GM12878 (cell line): ENCODE measurements around the gene TRIM46. TPM values are rescaled to one million over a fixed set of nuclear protein-coding genes. Genes with fewer than 3 reads are reported as not detected.

Source experiments
- ATAC-seq: fragments of 200-7000 bp; cut with Tn5 transposase; 3 replicates; pipeline ENCODE4 v1.9.1; 2020; ENCODE audit warnings: mild to moderate bottlenecking, moderate library complexity
- BruUV-seq: library from RNA; stranded (reverse); fragments of 400-500 nt; replicated peaks from 2 replicates; lab custom pipeline; 2021; lab: Mats Ljungman, UMichigan
- CTCF ChIA-PET: fragments of 300-600 bp; sonication (Branson Sonifier 250); formaldehyde crosslinking; extraction: SDS; loops from one replicate; lab custom pipeline; 2021; ENCODE audit warnings: inconsistent platforms; lab: Yijun Ruan, JAX
- POLR2A ChIA-PET: fragments of 350-600 bp; formaldehyde crosslinking; extraction: SDS; loops from one replicate; lab custom pipeline; 2021; ENCODE audit warnings: inconsistent platforms; lab: Charles Lee
- RAD21 ChIA-PET: fragments of 300-600 bp; sonication (Branson Sonifier 250); formaldehyde crosslinking; loops from one replicate; lab custom pipeline; 2023; ENCODE audit warnings: antibody characterized with exemption; ENCODE audit not compliant: unreplicated experiment; lab: Charles Lee
- SMC1A ChIA-PET: fragments of 300-600 bp; sonication (Branson Sonifier 250); formaldehyde crosslinking; loops from one replicate; lab custom pipeline; 2023; ENCODE audit not compliant: unreplicated experiment, uncharacterized antibody; lab: Charles Lee
- DNase-seq: peaks from one replicate; pipeline ENCODE4 v3.0.0-alpha.2; 2011; ENCODE audit warnings: low read depth, low spot score
- FAIRE-seq: peaks from 3 replicates; lab custom pipeline; 2011; peaks lifted over from hg19 to GRCh38; lab: Jason Lieb, UNC
- H2AFZ ChIP-seq: 2 replicates; pipeline ENCODE4 v1.6.0; 2011; ENCODE audit warnings: low read depth, low read length, control low read depth; ENCODE audit not compliant: control insufficient read depth
- H3K27ac ChIP-seq: 2 replicates; pipeline ENCODE4 v1.5.1; 2011; ENCODE audit warnings: control low read depth; ENCODE audit not compliant: control insufficient read depth, insufficient read depth
- H3K27me3 ChIP-seq, 2 experiments: replicated peaks in 1 of 2; 2 replicates each; pipeline versions ENCODE4 v1.6.0 to v1.6.1; 2011; ENCODE audit warnings: low read length in 1 of 2; ENCODE audit not compliant: control insufficient read depth in 2 of 2, insufficient read depth in 2 of 2
- H3K36me3 ChIP-seq, 2 experiments: 2 replicates each; pipeline ENCODE4 v1.5.1; 2011; ENCODE audit warnings: low read length in 1 of 2; ENCODE audit not compliant: control insufficient read depth in 2 of 2, insufficient read depth in 2 of 2
- H3K4me1 ChIP-seq: 2 replicates; pipeline ENCODE4 v1.6.1; 2011; ENCODE audit warnings: mild to moderate bottlenecking, low read length, moderate library complexity, mixed read lengths; ENCODE audit not compliant: control insufficient read depth, insufficient read depth
- H3K4me2 ChIP-seq: 2 replicates; pipeline ENCODE4 v1.6.0; 2011; ENCODE audit warnings: control low read depth; ENCODE audit not compliant: control insufficient read depth, insufficient read depth
- H3K4me3 ChIP-seq: fragments of 200-600 bp; sonication (generic); 2 replicates; pipeline ENCODE4 v1.5.1; 2016
- H3K79me2 ChIP-seq: 2 replicates; pipeline ENCODE4 v1.6.0; 2011; ENCODE audit warnings: low read length; ENCODE audit not compliant: control insufficient read depth, insufficient read depth
- H3K9ac ChIP-seq: 2 replicates; pipeline ENCODE4 v1.8.0; 2011; ENCODE audit warnings: low read length, control low read depth, mixed read lengths; ENCODE audit not compliant: control insufficient read depth, insufficient read depth
- H3K9me3 ChIP-seq: replicated peaks from 3 replicates; pipeline ENCODE4 v1.5.1; 2011; ENCODE audit warnings: mild to moderate bottlenecking, low read length; ENCODE audit not compliant: control insufficient read depth, insufficient read depth
- H4K20me1 ChIP-seq: 2 replicates; pipeline ENCODE4 v1.6.0; 2011; ENCODE audit not compliant: control insufficient read depth, insufficient read depth
- ATF2 ChIP-seq: IDR thresholded peaks from 2 replicates; pipeline ENCODE4 v1.6.1; 2012; ENCODE audit warnings: low read length, inconsistent platforms
- BCL11A ChIP-seq: IDR thresholded peaks from 2 replicates; pipeline ENCODE4 v1.6.1; 2011; ENCODE audit warnings: low read depth, low read length
- EP300 ChIP-seq, 2 experiments: fragments of 150-350 bp in 1 of 2; IDR thresholded peaks; 2 replicates each; pipeline ENCODE4 v1.6.1; 2011 to 2012; ENCODE audit warnings: low read depth in 2 of 2, low read length in 2 of 2, borderline replicate concordance in 1 of 2, improper control_type of control experiment in 1 of 2, inconsistent platforms in 1 of 2; ENCODE audit not compliant: control insufficient read depth in 1 of 2
- FOXK2 ChIP-seq: fragments of 450-650 bp; IDR thresholded peaks from 2 replicates; pipeline ENCODE4 v1.6.1; 2017; ENCODE audit warnings: mild to moderate bottlenecking, moderate library complexity
- HDAC6 ChIP-seq: fragments of 200-600 bp; sonication (generic); IDR thresholded peaks from one replicate; pipeline ENCODE4 v1.8.0; 2017; ENCODE audit warnings: antibody characterized with exemption; ENCODE audit not compliant: unreplicated experiment
- JUNB ChIP-seq: IDR thresholded peaks from 2 replicates; pipeline ENCODE4 v1.6.1; 2016; ENCODE audit warnings: antibody characterized with exemption, mild to moderate bottlenecking
- MAX ChIP-seq: IDR thresholded peaks from 2 replicates; pipeline ENCODE4 v1.6.1; 2012; ENCODE audit warnings: low read depth, low read length, improper control_type of control experiment
- POLR2AphosphoS5 ChIP-seq: IDR thresholded peaks from 2 replicates; pipeline ENCODE4 v1.6.1; 2011; ENCODE audit warnings: mild to moderate bottlenecking, low read length, inconsistent platforms
- POU2F2 ChIP-seq: IDR thresholded peaks from 3 replicates; pipeline ENCODE4 v1.6.1; 2011; ENCODE audit warnings: low read depth, mild to moderate bottlenecking, low read length, borderline replicate concordance
- RAD21 ChIP-seq: IDR thresholded peaks from 2 replicates; pipeline ENCODE4 v1.6.1; 2011; ENCODE audit warnings: mild to moderate bottlenecking, low read depth, low read length, moderate library complexity; ENCODE audit not compliant: insufficient read depth
- SREBF2 ChIP-seq: IDR thresholded peaks from 2 replicates; pipeline ENCODE4 v1.6.1; 2012; ENCODE audit warnings: mild to moderate bottlenecking, low read length
- SUPT20H ChIP-seq: IDR thresholded peaks from 2 replicates; pipeline ENCODE4 v1.6.1; 2011; ENCODE audit warnings: low read depth, mild to moderate bottlenecking, low read length, moderate library complexity, borderline replicate concordance; ENCODE audit not compliant: control insufficient read depth
- ZNF274 ChIP-seq: IDR thresholded peaks from one replicate; pipeline ENCODE4 v1.8.0; 2011; ENCODE audit not compliant: insufficient read length, insufficient read depth
- ZNF622 ChIP-seq: fragments of 450-650 bp; IDR thresholded peaks from 2 replicates; pipeline ENCODE4 v1.6.1; 2017; ENCODE audit warnings: mild to moderate bottlenecking, inconsistent platforms
- WGBS: methylation state at CpG from one replicate; pipeline ENCODE4 v1.1.6; 2016; ENCODE audit warnings: low lambda C conversion rate; ENCODE audit not compliant: insufficient replicate concordance, insufficient coverage; ENCODE audit errors: missing lambda C conversion rate; 5-methylcytosine and 5-hydroxymethylcytosine counted together
- in situ Hi-C: fragments of 300-500 bp; cut with MboI; formaldehyde crosslinking; loops from 9 replicates; pipeline ENCODE4 v1.14.3; 2018; ENCODE audit warnings: mixed read lengths
- intact Hi-C: fragments of 100-400 bp; cut with micrococcal nuclease; formaldehyde crosslinking; loops from one replicate; pipeline ENCODE4 v1.14.2; 2022; ENCODE audit not compliant: unreplicated experiment
- polyA plus RNA-seq, 11 experiments: library from polyadenylated mRNA; depleted of rRNA in 4 of 11; unstranded in 6 of 11; stranded (reverse) in 5 of 11; fragments of >200 nt; fragmentation: Nextera tagmentation in 4 of 11; fragmentation: Illumina TruSeq in 1 of 11; extraction: Ambion mirVana in 4 of 11; extraction: Trizol in 1 of 11; gene quantifications; 1 replicate in 1 of 11; 2 replicates in 10 of 11; pipeline versions ENCODE4 v1.2.1 to v1.2.3, GENCODE V29; 2011 to 2016; ENCODE audit warnings: inconsistent platforms in 2 of 11, missing spikeins in 2 of 11, low read depth in 1 of 11
- total RNA-seq, 4 experiments: library from RNA; depleted of rRNA in 3 of 4; stranded (reverse); fragments of >200 nt in 3 of 4; fragmentation: Illumina TruSeq in 1 of 4; extraction: Trizol in 1 of 4; gene quantifications; 2 replicates each; pipeline versions ENCODE4 v1.2.1 to v1.2.3, GENCODE V29; 2013 to 2021

TRIM46 gene
- total and polyA plus RNA-seq, 10 of the 15 experiments (the other 5 are each of a cell fraction or from before 2014, with no cell fraction given) = 0.08 to 3.1 (median 0.97) TPM

GRCh38 chr1:155179112-155180031 lies 5.7 kb downstream of the TRIM46 start:
- H3K36me3 ChIP-seq = no peaks in the 10 kb centered on the region
- ChIA-PET RAD21 (no interaction called here), POLR2A (no interaction called here), CTCF (interaction anchor here (0.6 to 9.7 kb wide), 5 partner anchors 12 to 295 kb away, joined by 3 to 244 read pairs (median 4); partner anchors contain the start of gene THBS3), SMC1A (no interaction called here)
- H3K9ac ChIP-seq = no peak overlapping the region
- no peaks in the 10 kb centered on the region for H3K9me3 ChIP-seq
- peaks cover 13% of the 10 kb centered on the region for H3K4me1 ChIP-seq
- ATAC-seq (no peak), DNase-seq (no peak), FAIRE-seq (no peak)
- no peaks in the 10 kb centered on the region for H3K27me3 ChIP-seq
- no TSS peak for BruUV-seq
- no peak for TF ChIP-seq RAD21
- no peaks in the 10 kb centered on the region for H4K20me1 ChIP-seq
- WGBS = 78% methylated on average over 31 of the region's 31 CpGs
- in situ Hi-C loops = no loop called here
- H3K27ac ChIP-seq = no peak overlapping the region
- no peak overlapping the region for H3K4me3 ChIP-seq
- no peak overlapping the region for H3K4me2 ChIP-seq
- H3K79me2 ChIP-seq = no peaks in the 10 kb centered on the region
- intact Hi-C loops = no loop called here
- H2AFZ ChIP-seq = no peak overlapping the region

- intact Hi-C loops = no loop called here
- POLR2A ChIA-PET = interaction anchor here (0.9 kb wide), 1 partner anchor 12 kb away, joined by 4 read pairs; no protein-coding TSS in a partner anchor
- H3K27me3 ChIP-seq = no peaks in the 10 kb centered on the region
- no peak overlapping the region for H3K27ac ChIP-seq
- no peaks in the 10 kb centered on the region for H3K36me3 ChIP-seq
- in situ Hi-C loops = no loop called here
- H3K4me2 ChIP-seq = no peak overlapping the region
- H2AFZ ChIP-seq = no peak overlapping the region
- no peaks in the 10 kb centered on the region for H4K20me1 ChIP-seq
- no peak overlapping the region for H3K9ac ChIP-seq
- SMC1A ChIA-PET = no interaction called here
- CTCF ChIA-PET = interaction anchor here (1.4 to 9.7 kb wide), 4 partner anchors 9 to 69 kb away, joined by 3 to 244 read pairs (median 5); partner anchors contain the start of genes KRTCAP2 and THBS3
- RAD21 ChIA-PET = interaction anchor here (1.6 kb wide), 1 partner anchor 12 kb away, joined by 4 read pairs; no protein-coding TSS in a partner anchor
- DNase-seq (no peak), ATAC-seq (no peak), FAIRE-seq (no peak)
- no peaks in the 10 kb centered on the region for H3K9me3 ChIP-seq
- no peaks in the 10 kb centered on the region for H3K79me2 ChIP-seq
- no TSS peak for BruUV-seq
- 73% methylated on average over 18 of the region's 18 CpGs for WGBS
- H3K4me3 ChIP-seq = no peak overlapping the region
- peaks cover 31% of the 10 kb centered on the region for H3K4me1 ChIP-seq
- TF ChIP-seq MAX (no peak), EP300 (IDR thresholded peaks at IDR 0.05; ENCODE audit: borderline replicate concordance in 1 of 2, control insufficient read depth in 1 of 2, low read depth in 2 of 2, low read length in 2 of 2) (no peak), BCL11A (no peak), JUNB (no peak), HDAC6 (no peak), FOXK2 (no peak), SUPT20H (no peak), SREBF2 (no peak), POU2F2 (no peak), ZNF274 (no peak), ATF2 (no peak), POLR2AphosphoS5 (no peak), ZNF622 (no peak)
Observed at GRCh38 chr1:155181371-155182051, 7.9 kb downstream of the TRIM46 start.
